ENCODE measurements around the gene TECPR1.

DNA sequence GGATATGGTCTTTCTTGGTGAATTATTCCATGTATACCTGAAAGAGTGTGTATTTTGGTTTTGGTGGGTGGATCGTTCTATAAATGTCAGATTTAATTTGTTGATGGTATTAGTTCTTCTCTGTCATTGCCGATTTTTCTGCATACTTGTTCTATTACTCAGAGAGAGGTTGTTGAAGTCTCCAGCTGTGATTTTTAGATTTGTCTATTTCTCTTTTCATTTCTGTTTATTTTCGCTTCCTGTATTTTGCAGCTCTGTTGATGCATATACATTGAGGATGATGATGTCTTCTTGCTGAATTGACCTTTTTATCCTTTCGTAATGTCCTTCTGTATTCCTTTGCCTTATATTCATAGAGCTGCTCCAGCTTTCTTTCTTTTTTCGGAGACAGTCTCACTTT is 52.9 kb downstream of the TECPR1 start:
- TF ChIP-seq, protein P1, sequence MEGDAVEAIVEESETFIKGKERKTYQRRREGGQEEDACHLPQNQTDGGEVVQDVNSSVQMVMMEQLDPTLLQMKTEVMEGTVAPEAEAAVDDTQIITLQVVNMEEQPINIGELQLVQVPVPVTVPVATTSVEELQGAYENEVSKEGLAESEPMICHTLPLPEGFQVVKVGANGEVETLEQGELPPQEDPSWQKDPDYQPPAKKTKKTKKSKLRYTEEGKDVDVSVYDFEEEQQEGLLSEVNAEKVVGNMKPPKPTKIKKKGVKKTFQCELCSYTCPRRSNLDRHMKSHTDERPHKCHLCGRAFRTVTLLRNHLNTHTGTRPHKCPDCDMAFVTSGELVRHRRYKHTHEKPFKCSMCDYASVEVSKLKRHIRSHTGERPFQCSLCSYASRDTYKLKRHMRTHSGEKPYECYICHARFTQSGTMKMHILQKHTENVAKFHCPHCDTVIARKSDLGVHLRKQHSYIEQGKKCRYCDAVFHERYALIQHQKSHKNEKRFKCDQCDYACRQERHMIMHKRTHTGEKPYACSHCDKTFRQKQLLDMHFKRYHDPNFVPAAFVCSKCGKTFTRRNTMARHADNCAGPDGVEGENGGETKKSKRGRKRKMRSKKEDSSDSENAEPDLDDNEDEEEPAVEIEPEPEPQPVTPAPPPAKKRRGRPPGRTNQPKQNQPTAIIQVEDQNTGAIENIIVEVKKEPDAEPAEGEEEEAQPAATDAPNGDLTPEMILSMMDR (IDR thresholded peaks at IDR 0.05): no peak
- TF ChIP-seq, protein P2, sequence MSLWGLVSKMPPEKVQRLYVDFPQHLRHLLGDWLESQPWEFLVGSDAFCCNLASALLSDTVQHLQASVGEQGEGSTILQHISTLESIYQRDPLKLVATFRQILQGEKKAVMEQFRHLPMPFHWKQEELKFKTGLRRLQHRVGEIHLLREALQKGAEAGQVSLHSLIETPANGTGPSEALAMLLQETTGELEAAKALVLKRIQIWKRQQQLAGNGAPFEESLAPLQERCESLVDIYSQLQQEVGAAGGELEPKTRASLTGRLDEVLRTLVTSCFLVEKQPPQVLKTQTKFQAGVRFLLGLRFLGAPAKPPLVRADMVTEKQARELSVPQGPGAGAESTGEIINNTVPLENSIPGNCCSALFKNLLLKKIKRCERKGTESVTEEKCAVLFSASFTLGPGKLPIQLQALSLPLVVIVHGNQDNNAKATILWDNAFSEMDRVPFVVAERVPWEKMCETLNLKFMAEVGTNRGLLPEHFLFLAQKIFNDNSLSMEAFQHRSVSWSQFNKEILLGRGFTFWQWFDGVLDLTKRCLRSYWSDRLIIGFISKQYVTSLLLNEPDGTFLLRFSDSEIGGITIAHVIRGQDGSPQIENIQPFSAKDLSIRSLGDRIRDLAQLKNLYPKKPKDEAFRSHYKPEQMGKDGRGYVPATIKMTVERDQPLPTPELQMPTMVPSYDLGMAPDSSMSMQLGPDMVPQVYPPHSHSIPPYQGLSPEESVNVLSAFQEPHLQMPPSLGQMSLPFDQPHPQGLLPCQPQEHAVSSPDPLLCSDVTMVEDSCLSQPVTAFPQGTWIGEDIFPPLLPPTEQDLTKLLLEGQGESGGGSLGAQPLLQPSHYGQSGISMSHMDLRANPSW (CRISPR knock-in tag; conservative IDR thresholded peaks at IDR 0.05; ENCODE audit: low read depth): no peak
- no peak for TF ChIP-seq CBFB (CRISPR knock-in tag; IDR thresholded peaks at IDR 0.05; ENCODE audit: low read depth)
- no peak for TF ChIP-seq ZBTB21 (CRISPR knock-in tag; IDR thresholded peaks at IDR 0.05; ENCODE audit: borderline replicate concordance)
- TF ChIP-seq, protein P3, sequence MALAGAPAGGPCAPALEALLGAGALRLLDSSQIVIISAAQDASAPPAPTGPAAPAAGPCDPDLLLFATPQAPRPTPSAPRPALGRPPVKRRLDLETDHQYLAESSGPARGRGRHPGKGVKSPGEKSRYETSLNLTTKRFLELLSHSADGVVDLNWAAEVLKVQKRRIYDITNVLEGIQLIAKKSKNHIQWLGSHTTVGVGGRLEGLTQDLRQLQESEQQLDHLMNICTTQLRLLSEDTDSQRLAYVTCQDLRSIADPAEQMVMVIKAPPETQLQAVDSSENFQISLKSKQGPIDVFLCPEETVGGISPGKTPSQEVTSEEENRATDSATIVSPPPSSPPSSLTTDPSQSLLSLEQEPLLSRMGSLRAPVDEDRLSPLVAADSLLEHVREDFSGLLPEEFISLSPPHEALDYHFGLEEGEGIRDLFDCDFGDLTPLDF (CRISPR knock-in tag; IDR thresholded peaks at IDR 0.05): no peak
- no peak for TF ChIP-seq CREM (CRISPR knock-in tag; IDR thresholded peaks at IDR 0.05)
- no peak for TF ChIP-seq NR3C1 (CRISPR knock-in tag; conservative IDR thresholded peaks at IDR 0.05; ENCODE audit: low read depth)
- TF ChIP-seq NR2C2 (CRISPR knock-in tag; IDR thresholded peaks at IDR 0.05): no peak
- TF ChIP-seq NFYB (CRISPR knock-in tag; conservative IDR thresholded peaks at IDR 0.05; ENCODE audit: low read depth): no peak
